Endothelial cell of umbilical vein (primary cell): ENCODE data around the gene TUBA3D.
"Not testable (repeated sequence)": the region's sequence is repeated elsewhere in the genome, so short reads cannot be mapped to it uniquely, and the experiment has no call there.

Experiments
- EZH2 ChIP-seq: IDR thresholded peaks from 2 replicates; pipeline ENCODE4 v1.6.1; 2012; ENCODE audit warnings: borderline replicate concordance, low read depth, mild to moderate bottlenecking, moderate library complexity, low read length, inconsistent platforms; ENCODE audit not compliant: severe bottlenecking
- POLR2A ChIP-seq: IDR thresholded peaks from 2 replicates; pipeline ENCODE4 v1.6.1; 2012; ENCODE audit warnings: low read depth, mild to moderate bottlenecking, control low read depth, low read length
- POLR2AphosphoS5 ChIP-seq: IDR thresholded peaks from 2 replicates; pipeline ENCODE4 v1.6.1; 2012; ENCODE audit warnings: low read depth, mild to moderate bottlenecking, control low read depth, low read length, moderate library complexity; ENCODE audit not compliant: insufficient read depth

DNA sequence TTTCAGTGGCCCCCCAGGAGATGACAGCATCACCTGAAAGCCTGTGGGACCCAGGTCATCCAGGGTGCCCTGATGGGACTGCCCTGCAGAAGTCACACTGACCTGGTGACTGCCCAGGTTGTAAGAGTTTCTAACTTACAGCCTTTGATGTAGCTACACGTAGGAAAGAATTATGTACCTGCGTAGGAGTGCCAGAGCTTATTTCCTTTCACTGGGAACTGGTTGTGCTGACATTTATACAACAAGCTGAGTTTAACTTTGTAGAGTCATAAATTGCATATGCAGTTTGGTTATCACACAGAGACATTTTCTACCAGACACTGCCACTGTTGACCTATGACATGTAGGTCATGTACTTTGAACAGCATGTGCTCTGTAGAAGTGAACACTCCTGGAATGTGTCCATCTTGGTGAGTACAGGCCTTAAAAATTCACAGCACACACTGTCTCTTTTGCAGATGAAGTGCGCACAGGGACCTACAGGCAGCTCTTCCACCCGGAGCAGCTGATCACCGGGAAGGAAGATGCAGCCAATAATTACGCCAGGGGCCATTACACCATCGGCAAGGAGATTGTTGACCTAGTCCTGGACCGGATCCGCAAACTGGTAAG, 3.0 kb downstream of the TUBA3D start:
- TF ChIP-seq EZH2, POLR2A, POLR2AphosphoS5: not testable (repeated sequence)
